Stimulated activated CD4-positive, alpha-beta T cell treated with anti-CD3 and anti-CD28 coated beads, Interleukin-2, amount 100 ng/mL, for 48 hours (primary cell): Measurements from ENCODE around the gene SEC22A.

Source experiments
- DNase-seq, 2 donors: peaks; one replicate each; pipeline ENCODE4 v3.0.0-alpha.2; 2020

SEC22A gene

DNA sequence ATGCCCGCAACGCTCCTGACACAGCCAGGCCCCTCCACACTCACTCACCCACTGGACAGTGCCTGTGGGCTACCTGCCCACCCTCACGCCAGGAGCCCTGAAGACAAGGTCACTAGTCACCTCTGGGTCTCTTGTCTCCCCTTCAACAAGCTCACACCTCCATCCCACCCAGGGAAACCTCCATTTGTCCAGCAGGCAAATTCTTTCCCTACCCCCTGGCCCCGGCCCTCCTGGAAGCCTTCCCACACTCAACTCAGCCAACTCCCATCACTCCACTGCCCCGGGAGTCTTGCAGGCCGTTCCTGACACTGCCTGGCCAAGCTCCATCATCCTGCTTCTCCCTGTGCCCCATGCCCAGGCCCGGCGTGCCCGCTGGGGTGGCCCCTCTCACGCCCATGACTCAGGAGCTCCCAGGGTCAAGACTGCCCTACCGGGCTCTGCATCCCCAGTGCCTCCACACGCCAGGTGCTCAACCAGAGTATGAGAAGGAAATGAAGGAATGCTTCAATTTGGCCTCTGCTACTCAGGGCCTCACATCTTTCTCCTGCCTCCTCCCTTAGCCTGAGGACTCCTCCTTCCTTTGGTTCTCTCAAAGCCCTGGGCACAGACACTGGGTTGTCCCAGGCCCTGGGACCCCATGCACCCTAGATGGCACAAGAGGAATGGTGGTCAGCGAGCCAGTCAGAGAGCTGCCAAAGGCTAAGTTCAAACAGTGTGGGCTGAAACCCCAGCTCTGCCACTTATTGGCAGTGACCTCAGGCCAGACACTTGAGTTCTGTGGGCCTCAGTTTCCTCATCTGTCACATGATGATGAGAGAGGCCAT, 88.6 kb downstream of the SEC22A start:
- no peak for DNase-seq

DNA sequence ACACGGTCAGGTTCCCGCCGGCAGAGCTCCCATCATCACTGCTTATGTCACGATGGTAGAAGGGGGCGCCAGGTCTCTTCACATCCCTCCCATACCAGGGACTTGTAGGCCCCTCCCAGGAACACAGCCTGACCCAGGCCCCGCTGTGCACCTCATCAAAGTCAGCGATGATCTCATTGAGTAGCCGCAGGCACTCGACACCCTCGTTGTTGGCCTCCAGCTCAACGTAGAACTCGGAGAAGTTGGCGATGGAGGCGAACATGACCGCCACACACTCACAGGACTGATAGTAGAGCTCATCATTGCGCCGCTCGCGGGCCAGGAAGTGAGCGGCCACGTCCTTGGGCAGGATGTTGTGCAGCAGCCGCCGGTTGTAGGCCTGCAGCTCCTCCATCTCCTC, 89.2 kb downstream of the SEC22A start:
- DNase-seq, result no peak

DNA sequence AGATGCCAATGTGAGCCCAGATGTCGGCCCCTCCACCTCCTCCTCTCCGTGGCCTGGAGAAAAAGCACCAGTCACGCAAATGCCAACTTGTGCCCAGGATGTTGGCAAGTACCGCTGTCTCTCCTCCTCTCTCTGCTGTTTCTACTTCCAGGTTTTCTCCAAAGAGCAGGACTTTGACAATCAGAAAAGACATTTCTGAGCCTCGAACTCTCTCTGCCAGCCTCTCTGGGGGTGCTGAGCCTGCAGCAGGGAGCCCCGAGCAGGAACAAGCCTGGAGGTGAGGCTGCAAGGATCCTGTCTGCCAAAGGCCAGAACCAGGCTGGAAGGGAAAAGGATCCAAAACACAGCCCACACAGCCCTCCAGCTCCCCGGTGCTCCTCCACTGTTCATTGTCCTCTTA, 89.7 kb downstream of the SEC22A start:
- DNase-seq, result no peak

DNA sequence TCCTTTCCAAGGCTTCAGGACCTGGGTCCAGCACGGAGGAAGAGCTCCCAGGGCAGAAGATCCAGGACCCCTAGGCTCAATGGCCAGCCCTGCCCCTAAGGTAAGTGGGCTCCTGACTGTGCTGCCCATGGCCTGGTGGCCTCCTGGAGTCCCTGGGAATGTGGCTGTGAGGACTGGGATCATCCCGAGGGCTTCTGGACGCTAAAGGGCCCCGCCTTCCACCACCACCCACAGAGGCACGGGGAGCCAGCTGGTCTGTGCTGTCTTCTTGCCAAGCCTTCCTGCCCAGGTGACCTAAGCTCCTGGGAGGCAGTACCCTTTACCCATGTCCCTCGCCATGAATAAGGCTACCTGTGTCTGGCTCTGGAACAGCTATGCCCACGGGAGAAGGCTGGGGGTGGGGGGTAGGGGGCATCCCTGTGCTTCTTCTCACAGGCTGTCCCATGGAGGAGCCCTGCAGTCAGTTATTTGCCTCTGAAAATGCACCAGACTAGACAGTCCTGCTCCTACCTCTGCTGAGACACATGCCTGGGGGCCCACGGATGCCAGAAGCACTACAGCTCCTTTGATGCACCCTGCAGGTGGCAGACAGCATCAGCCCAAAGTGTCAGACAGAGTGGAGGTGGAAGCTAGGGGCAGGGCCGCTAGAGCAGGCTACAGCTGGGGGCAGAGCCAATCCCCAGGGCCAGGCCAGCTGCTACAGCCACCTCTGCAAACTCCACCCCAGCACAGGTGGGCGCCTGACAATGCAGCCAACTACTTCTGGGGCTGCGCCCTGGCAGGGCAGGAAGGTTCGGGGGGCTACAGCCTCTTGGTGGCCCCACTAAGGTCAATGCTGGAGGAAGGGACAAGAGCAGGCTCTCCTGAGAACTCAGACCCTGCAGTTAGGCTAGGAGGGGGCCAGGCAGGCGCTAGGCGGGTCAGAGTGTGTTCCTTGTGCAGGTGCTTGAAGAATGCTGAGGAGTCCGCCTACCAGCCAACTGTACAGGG, 90.9 kb downstream of the SEC22A start:
- DNase-seq, result no peak

DNA sequence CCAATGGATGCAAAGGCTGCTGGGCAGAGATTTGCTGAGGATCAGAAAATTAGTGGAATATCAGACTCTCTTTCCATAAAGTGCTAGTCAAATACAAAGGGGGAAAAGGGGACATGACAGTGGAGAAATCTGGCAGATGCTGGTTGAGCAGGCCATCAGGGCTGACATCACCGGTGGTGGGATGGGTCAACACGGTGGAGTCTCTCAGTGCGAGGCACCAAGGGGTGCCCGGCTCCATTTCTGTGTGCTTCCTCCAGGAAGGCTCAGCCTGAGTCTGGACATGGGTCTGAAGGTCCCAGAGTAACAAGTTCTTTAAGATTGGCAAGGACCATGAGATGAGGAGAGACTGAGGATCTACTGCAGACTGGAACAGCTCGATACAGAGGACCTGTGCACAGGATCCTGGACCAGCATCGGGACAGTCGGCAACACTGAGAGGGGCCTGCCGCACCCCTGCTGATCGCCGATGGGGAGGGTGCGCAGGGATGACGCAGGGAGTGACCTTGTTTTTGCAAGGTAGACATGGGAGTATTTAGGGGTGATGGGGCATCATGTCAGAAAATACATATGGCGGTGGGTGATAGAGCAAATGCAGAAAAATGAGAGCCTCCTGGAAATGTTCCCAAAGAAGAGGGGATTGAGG, 92.7 kb downstream of the SEC22A start:
- no peak for DNase-seq

DNA sequence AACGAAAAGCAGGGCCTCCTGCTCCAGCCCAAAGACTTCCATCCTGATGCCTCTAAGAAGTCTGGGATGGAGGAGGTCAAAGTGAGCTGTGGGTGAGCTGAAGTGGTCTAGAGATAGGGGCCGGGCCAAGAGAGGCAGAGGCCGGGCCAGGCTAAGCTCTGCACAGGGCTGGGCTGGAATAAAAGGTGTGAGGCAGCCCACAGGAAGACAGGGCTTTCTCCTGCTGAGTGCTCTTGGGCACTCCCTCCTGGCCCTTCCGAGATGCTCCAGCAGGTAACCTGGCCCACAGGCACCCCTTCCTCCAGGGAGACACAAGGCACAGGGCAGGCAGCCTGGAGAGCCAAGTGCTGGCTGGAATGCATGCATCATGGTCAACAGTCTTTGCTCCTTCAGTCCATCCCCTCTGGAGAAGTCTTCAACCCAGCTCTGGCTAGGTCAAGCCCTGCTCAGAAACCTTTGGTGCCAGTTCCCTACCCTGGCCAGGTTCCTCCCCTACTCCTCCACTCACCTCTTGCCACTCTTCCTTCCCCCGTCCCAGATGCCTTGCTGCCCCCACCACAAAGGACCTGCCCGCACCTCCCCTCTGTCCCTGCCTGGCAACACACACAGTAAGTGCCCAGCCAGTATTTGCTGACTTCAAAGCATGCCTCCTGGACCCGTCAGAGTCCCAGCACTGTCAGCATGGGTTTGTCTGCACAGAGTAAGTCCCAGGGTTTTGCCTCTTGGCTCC, 93.6 kb downstream of the SEC22A start:
- DNase-seq, result no peak

DNA sequence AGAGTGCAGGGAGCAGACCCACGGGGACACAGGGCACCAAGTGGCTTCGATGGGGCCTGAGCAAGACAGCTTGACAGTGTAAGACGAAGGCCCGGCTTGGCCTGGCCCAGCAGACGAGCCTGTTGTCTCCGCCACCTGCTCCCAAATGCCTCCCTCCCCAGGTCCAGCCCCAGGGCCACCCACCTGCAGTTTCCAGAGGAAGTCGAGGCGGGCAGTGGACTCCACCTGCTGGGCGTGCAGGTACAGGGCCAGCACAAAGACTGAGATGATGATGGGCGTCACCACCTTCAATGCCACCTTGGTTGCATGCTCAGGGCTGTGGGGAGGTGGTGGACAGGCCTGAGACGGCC, 94.1 kb downstream of the SEC22A start:
- no peak for DNase-seq

DNA sequence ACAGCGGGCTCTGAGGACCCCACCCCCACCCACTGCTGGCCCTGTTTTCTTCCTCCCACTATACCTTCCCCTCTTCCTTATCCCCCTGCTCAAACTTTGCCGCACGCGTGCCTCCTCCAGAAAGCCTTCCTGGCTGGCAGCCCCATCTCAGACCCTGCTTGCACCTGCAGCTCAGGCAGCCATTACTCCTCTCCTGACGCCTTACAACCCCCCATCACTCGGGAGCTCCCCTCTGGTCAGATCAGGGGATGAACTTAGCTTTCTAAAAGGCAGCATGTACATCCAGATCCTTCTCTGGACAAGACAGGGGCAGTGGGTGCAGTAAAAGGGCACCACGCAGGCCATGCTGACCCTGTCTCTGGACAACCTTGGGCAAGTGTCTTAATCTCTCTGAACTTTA, 94.5 kb downstream of the SEC22A start:
- no peak for DNase-seq

DNA sequence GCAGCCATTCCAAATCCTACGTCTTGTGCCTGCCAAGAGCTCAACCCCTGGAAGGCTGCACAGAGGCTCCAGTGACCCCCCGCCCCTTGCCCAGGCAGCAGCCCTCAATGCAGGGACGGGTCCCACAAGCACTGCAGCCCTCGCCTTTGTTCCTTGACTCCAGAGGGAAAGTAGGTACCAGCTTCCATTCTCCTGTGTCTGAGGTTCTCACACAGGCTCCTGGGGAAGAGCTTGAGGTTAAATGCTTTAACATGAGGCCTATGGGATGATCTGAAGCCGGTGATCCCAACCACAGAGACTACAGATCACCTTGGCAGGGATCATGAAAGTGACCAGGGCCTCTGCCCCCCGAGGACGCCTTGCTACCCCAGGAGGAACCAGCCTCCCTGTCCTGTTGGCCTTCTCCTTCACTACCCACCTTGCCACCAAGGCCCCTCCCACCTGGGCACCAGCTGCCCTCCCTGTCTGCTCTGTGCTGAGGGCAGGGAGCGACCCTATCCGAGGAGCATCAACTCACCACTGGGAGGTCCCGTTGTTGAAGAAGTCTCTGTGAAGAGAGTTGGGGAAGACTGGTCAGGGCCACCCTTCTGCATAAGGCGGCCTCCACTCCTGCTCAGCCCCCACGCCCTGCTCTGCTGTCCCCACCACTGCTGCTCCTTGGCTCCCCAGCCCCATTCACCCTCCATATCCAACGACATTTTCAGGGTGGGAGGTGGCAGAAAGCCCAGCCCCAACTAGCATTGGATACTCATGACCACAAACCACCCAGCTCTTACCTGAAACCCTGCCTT, 95.3 kb downstream of the SEC22A start:
- no peak for DNase-seq

DNA sequence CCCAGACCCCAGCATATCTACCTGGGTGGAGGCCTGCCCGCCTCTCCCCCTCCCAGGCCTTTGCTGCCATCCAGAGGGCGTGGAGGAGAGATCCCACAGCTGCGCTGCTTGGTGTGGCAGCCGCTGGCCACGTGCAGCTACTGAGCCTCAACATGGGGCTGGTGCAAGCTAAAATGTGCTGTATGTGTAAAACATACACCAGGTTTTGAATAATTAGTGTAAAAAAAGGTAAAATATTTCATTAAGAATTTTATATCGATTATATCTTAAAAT, 95.8 kb downstream of the SEC22A start:
- no peak for DNase-seq

DNA sequence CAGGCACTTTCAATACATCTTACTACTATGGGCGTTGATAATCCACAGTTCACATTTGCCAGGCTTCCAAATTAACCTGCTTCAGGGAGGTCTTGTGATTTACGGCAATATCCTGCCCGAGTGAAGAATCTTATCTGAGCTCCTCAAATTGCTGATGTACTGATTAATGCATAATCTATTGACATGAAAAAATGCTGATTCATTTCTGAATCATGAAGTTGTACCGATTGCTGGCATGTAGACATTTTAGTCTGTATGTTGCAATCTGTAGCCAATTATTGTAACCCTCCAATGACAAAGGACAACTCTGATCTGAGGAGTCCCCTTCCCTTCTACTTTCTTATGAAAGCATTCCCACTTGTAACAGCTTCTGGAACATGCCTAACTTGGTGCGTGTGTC, 97.2 kb downstream of the SEC22A start:
- no peak for DNase-seq

DNA sequence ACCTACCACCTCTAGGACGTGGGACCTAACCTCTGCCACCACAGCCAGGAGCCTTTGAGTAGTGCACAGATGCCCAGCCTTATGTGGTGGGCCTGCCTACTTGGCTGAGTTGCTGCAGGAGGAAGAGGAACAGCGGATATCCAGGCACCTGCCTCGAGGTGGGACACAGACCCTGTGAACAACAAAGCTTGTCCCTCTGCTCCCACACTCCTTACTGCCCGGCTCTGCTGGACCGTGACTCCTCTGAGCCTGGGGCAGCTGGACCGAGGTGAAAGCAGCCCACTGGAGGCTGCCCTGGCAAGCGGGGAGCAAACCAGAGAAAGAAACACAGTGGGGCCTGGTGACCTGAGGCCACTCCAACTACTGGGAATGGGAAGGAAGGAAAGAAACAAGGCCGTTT, 97.8 kb downstream of the SEC22A start:
- no peak for DNase-seq

DNA sequence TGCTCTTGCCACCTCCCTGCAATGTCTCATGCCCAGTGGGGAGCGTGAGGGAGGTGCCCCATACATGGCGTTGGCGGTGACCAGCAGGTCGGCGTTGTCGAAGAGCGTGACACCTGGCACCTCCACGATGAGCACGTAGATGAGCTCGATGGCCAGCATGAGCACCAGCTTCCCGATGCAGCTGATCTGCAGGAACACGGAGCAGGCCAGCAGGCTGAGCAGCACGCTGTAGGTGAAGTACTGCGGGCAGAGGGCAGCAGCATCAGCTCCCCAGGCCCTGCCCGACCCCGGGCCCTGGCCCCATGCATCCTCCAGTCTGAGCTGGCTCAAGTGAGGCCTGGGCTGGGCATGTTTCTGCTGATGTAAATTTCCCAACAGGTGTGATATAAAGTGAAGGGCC, 98.3 kb downstream of the SEC22A start:
- no peak for DNase-seq

DNA sequence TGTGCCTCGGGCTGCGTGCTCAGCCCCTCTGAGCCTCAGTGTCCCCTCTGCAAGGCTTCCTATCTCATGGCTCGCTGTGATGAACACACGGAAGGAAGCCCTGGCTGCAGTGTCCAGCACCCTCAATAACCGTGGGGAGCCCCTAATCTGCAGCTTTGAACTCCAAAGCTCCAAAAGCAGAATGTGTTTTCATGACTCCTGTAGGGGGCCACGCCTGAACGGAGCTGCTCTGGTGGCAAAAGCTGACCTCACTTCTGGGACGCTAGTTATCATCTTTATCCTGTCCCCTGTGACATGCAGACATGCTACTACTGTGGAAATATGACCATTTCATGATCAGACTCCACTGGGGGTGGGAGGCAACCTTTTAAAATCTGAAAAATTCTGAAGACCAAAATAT, 98.8 kb downstream of the SEC22A start:
- DNase-seq, result no peak

DNA sequence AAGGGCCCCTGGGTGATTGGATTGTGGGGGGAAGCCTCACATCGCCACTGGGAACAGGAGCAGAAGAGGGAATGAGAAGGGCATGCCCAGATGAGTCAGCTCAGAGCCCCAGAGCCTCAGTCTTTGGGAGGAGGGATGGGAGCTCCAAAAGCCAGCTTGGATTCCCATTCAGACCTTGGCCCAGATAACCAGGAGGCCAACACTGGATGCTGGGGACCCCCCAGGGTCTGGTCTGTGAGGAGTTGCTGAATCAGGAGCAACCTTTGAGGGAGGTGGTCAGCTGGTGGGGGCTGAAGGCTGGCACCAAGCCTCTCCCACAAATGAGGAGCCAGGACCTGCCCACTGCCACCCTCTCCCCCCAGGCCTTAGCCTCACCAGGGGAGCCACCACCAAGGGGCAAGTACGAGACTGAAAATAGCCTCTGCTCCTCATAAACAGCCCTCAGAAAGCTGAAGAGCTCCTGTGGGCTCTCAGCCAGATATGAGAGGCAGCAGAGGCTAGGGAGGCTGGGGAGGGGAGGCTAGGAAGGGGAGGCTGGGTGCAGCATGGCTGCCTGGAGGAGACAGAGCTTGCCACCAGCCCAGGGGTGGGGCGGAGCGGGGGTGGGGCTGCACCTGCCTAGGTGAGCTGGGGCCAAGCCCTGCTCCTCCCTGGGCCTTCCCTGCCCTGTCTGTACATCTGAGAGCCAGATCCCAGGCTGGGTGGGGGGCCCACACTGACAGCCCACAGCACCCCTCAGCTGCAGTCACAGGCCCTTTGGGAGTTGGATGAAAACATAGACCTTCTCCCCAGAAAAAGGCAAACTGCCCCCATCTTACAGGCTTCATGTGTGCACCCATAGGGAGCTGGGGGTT, 99.8 kb downstream of the SEC22A start:
- no peak for DNase-seq

DNA sequence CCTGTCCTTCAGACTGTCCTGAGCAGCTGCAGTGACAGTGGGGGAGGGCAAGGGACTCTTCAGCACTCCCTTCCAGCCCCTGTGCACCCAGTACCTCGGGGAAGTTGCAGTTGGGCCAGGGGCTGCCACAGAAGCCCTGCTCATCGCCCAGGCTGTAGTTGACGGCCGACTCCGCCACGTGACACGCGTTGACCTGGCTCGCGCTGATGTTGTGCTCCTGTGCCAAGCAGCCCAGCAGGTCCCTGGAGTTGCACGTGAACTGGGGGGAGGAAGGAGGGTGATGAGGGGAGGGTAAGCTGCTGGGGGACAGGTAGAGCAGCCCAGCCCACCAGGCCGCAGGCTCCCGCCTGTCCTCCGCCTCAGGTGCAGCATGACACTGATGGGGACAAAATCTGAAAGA, 101.2 kb downstream of the SEC22A start:
- DNase-seq, result no peak

DNA sequence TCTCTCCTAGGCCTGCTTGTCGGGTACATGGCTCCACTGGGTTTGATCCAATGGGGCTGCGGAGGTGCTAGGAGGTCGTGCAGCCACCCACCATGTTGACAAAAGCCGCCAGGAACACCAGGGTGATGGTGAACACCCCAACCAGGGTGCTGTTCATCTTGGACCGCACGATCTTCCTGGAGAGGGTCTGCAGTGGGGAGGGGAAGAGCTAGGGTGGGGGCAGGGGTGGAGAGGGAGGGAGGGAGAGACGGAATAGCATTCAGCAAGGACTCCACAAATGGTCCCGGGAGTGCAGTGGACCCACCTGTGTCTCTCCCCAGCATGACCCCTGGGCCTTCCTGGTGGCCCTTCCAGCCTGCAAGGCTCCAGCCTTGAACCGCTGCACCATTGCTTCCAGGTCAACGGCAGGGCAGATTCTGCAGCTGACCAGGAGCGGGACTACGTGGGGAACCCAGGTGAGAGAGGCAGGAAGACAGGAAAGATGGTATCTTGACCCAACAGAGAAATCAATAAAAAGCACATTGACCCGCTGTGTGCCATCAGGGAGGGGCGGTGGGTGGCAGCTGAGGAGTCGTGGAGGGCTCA, 102.3 kb downstream of the SEC22A start:
- no peak for DNase-seq

DNA sequence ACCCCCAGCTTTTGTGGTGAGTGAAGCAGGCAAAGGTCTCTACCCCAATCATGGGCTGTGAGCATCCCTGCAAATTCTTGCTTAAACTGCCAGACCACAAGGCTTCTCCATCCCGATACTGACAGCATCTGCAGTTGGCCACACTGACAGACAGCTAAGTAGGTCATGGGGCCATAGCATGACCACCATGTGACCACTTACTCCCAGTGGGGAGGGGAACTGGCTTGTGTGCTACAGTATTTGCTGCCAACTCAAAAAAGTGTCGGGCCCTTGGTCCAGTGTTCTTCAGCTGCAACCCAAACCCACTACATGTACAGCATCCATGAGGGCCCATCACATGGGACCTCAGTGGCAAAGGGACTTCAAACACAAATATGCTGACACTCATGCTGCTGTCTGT, 103.4 kb downstream of the SEC22A start:
- DNase-seq, result no peak

DNA sequence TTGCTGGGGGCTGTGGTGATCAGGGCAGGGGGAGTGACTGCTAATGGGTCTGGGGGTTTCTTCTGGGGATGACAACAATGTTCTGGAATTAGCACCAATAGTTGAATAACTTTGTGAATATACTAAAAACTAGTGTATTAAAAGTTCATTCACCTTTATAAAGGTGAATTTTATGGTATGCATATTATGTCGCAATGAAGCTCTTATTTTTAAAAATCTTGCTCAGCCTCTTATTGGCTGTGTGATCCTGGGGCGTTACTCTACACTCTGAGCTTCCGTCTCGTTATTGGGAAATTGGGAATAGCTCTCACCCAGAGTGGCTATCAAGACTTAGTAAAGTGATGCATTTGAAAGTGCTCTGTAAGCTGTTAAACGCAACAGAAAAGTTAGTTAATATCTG, 105.3 kb downstream of the SEC22A start:
- no peak for DNase-seq

DNA sequence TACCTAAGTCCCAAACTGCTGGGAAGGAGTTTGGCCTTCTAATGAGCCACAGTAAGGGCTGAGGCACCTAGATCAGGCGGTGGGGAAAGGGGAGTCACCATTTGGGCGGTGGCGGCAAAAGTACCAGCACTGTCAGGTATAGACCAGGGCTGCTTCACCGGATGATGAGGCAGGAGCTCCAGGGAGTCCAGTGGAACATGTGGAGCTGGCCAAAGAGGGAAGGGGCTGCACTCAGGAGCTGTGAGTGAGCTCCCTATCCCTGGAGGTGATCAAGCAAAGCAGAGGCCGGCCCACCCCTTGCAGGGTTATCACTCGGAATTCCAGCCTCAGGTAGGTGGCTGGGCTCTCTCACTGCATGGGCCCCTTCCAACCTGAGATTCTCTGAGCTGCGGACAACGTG, 108.4 kb downstream of the SEC22A start:
- DNase-seq, result no peak

DNA sequence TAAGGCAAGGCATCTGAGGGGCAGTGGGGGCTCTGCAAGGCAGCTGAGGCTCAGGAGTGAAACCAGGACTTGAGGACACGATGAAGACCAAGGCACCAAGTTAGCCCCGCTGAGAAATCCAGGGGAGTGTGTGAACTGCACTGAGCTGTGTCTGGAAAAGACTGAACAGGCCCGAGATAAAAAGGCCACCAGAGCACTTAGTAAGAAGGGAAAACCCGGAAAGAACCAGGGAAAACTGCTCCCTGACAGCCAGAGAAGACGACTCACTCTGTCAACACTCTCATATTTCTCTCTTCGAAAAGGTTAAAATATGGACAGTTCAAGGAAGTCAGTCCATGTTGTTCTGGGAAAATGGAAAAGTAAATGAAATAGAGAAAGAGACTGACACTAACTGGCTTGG, 109.0 kb downstream of the SEC22A start:
- DNase-seq, result no peak
